ENCODE results near the gene MSI2. TPM values are rescaled to one million over a fixed set of nuclear protein-coding genes. Genes with fewer than 3 reads are reported as not detected.

MSI2 gene
- total RNA-seq, 1 donor from 2014 or later: 26.6 TPM

- TF ChIP-seq CTCF (conservative IDR thresholded peaks at IDR 0.05; ENCODE audit: low read depth, low read length): no peak
- no peak for DNase-seq (ENCODE audit: low read depth)
- H3K4me3 ChIP-seq (ENCODE audit: low read depth, low read length): no peak overlapping the region
Measured at GRCh38 chr17:57595947-57596695, 339.8 kb downstream of the MSI2 start.

GRCh38 chr17:57597101-57597500 is 340.8 kb downstream of the MSI2 start:
- no peak overlapping the region for H3K4me3 ChIP-seq (ENCODE audit: low read depth, low read length)
- no peak for TF ChIP-seq CTCF (conservative IDR thresholded peaks at IDR 0.05; ENCODE audit: low read depth, low read length)
- no peak for DNase-seq (ENCODE audit: low read depth)

GRCh38 chr17:57597531-57598453 is 341.5 kb downstream of the MSI2 start:
- no peak overlapping the region for H3K4me3 ChIP-seq (ENCODE audit: low read depth, low read length)
- DNase-seq (ENCODE audit: low read depth): peak; percentile 18
- peak; percentile 98 for TF ChIP-seq CTCF (conservative IDR thresholded peaks at IDR 0.05; ENCODE audit: low read depth, low read length)

GRCh38 chr17:57599271-57600045 is 343.1 kb downstream of the MSI2 start:
- TF ChIP-seq CTCF (conservative IDR thresholded peaks at IDR 0.05; ENCODE audit: low read depth, low read length): no peak
- DNase-seq (ENCODE audit: low read depth): no peak
- H3K4me3 ChIP-seq (ENCODE audit: low read depth, low read length): no peak overlapping the region

GRCh38 chr17:57600074-57600473 is 343.8 kb downstream of the MSI2 start:
- DNase-seq (ENCODE audit: low read depth): no peak
- no peak overlapping the region for H3K4me3 ChIP-seq (ENCODE audit: low read depth, low read length)

More at GRCh38 chr17:57600074-57600473, 343.8 kb downstream of the MSI2 start:
- no peak for TF ChIP-seq CTCF (conservative IDR thresholded peaks at IDR 0.05; ENCODE audit: low read depth, low read length)
